Pancreas (tissue), 10 donors: ENCODE results near the gene RRAGD. TPM values are rescaled to one million over a fixed set of nuclear protein-coding genes. Genes with fewer than 3 reads are reported as not detected.
A peak's percentile ranks its signal among the peaks of the same experiment; 100 is the strongest.

Source experiments
- ATAC-seq, 4 donors: fragments of 200-7000 bp; cut with Tn5 transposase; one replicate each; pipeline versions ENCODE4 v1.8.0 to v1.9.1; 2020; ENCODE audit warnings: mild to moderate bottlenecking in 4 of 4, moderate library complexity in 4 of 4
- DNase-seq, 6 donors: peaks; one replicate each; pipeline ENCODE4 v3.0.0-alpha.2; 2020
- FAIRE-seq: peaks from 2 replicates; lab custom pipeline; 2012; peaks lifted over from hg19 to GRCh38; lab: Jason Lieb, UNC
- H3K27ac ChIP-seq, 4 donors: fragments of 200-600 bp; sonication (generic); 1 replicate in 3 of 4; 2 replicates in 1 of 4; pipeline versions ENCODE4 v1.5.0 to v1.8.0; 2020
- H3K27me3 ChIP-seq, 4 donors: fragments of 200-600 bp; one replicate each; pipeline ENCODE4 v1.8.0; 2021
- H3K36me3 ChIP-seq, 3 donors: fragments of 200-600 bp; sonication (generic) in 1 of 3; one replicate each; pipeline versions ENCODE4 v1.5.0 to v1.8.0; 2020 to 2021
- H3K4me1 ChIP-seq, 3 donors: fragments of 200-600 bp; one replicate each; pipeline ENCODE4 v1.8.0; 2021
- H3K4me3 ChIP-seq, 4 donors: fragments of 200-600 bp; sonication (generic) in 2 of 4; one replicate each; pipeline versions ENCODE4 v1.5.0 to v1.8.0; 2020 to 2021
- H3K9me3 ChIP-seq, 4 donors: fragments of 200-600 bp; one replicate each; pipeline ENCODE4 v1.8.0; 2021
- WGBS, 2 donors: extraction: QIAGEN DNeasy Blood & Tissue Kit; methylation state at CpG; one replicate each; pipeline ENCODE4 v1.1.7; 2013; 5-methylcytosine and 5-hydroxymethylcytosine counted together
- intact Hi-C, 3 donors: fragments of 100-400 bp; cut with DNase I; formaldehyde crosslinking; loops; one replicate each; pipeline versions ENCODE4 v1.11.1 to v1.14.2; 2022
- polyA plus RNA-seq, 2 donors: library from polyadenylated mRNA; stranded (reverse); fragments of 200-250 nt; gene quantifications; one replicate each; pipeline ENCODE4 v1.2.3, GENCODE V29; 2013
- total RNA-seq, 6 donors: library from RNA; stranded (reverse); fragmentation: NEBNext Ultra II Directional in 4 of 6; extraction: Animal tissue kit (Norgen Biotek cat#: 25700) in 4 of 6; gene quantifications; one replicate each; pipeline versions ENCODE4 v1.2.1 to v1.2.4, GENCODE V29; 2021 to 2023
- TF ChIP-seq, protein P1 (sequence below), 4 donors: fragments of 200-600 bp; sonication (generic) in 3 of 4; IDR thresholded peaks; one replicate each; pipeline versions ENCODE4 v1.5.0 to v1.8.0; 2021; ENCODE audit warnings: antibody characterized with exemption in 4 of 4
- donor health status: healthy with polysubstance abuse.
- donor health status: DM: no; HTN: no; CAD: no; lungs with moderate emphysema.
- donor health status: DM: no; HTN: no; CAD: no.
- donor health status: control.
- donor health status: control.
- donor health status: Bipolar disorder and iron deficiency.
- donor health status: DM: yes; HTN: yes; CAD: no.
- donor health status: DM: no; HTN: no; CAD: no.
- donor health status: DM: no; HTN: no; CAD: no.
- donor health status: DM: yes; HTN: yes; CAD: no.

RRAGD gene
- total and polyA plus RNA-seq, 8 donors, result 2.8 to 15.4 (median 10.2) TPM

DNA sequence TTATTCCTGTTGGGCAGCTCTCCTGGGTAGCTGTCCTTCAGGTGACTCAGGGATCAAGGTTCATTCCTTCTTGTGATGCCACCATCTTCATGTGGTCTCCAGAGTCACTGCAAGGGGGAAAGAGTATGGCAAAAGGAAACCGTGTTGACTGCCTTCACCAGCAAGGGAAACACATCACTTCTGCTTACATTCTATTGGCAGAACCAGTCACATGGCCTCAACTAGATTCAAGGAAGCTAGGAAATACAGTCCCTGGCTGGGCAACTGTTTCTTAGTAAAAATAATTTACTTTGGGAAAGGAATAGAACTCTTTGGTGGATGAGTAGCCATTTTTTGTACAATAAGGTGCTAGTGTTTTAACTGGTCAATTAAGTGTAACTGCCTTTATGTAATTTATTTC lies 26.2 kb upstream of the RRAGD start:
- Histone ChIP-seq H3K4me3 (no peak overlapping the region), H3K27me3 (no peaks in the 10 kb centered on the region), H3K4me1 (peaks cover 0 to 2% (median 0%) of the 10 kb centered on the region in 3 donors), H3K9me3 (no peaks in the 10 kb centered on the region), H3K27ac (no peak overlapping the region), H3K36me3 (no peaks in the 10 kb centered on the region)
- intact Hi-C loops, result loop anchor here in 1 of 3 donors (5.0 kb wide), 1 partner anchor 169 kb away; no protein-coding TSS in a partner anchor
- TF ChIP-seq, protein P1, sequence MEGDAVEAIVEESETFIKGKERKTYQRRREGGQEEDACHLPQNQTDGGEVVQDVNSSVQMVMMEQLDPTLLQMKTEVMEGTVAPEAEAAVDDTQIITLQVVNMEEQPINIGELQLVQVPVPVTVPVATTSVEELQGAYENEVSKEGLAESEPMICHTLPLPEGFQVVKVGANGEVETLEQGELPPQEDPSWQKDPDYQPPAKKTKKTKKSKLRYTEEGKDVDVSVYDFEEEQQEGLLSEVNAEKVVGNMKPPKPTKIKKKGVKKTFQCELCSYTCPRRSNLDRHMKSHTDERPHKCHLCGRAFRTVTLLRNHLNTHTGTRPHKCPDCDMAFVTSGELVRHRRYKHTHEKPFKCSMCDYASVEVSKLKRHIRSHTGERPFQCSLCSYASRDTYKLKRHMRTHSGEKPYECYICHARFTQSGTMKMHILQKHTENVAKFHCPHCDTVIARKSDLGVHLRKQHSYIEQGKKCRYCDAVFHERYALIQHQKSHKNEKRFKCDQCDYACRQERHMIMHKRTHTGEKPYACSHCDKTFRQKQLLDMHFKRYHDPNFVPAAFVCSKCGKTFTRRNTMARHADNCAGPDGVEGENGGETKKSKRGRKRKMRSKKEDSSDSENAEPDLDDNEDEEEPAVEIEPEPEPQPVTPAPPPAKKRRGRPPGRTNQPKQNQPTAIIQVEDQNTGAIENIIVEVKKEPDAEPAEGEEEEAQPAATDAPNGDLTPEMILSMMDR (IDR thresholded peaks at IDR 0.05), result no peak
- DNase-seq, result no peak
- no peak for FAIRE-seq
- 81 to 88% methylated on average over 1 of the region's 1 CpG for WGBS, 2 donors
- peak in 1 of 4 donors; percentile 22 for ATAC-seq

GRCh38 chr6:89436226-89436625 lies 24.2 kb upstream of the RRAGD start:
- WGBS, 2 donors, result 56 to 63% methylated on average over 2 of the region's 2 CpGs
- intact Hi-C loops, result loop anchor here in 1 of 3 donors (5.0 kb wide), 1 partner anchor 171 kb away; no protein-coding TSS in a partner anchor

DNA sequence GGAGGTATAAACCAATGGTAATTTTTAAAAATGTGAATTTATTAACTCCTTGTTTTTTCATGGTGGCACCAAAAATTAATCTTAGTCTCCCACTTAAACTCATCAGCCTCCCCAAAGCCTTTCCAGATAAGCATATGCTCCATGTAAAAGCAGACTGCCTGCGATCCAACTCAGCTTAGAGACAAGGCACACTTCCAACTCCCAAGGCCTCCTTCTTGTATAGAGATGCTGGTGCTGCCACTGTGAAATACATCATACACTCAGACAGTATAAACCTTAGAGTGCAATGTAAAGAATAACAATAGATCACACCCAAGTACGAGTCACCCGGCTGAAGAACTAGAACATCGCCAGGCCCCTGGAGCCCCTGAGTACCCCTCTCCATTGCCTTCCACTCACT lies 22.9 kb upstream of the RRAGD start:
- DNase-seq, result no peak
- H3K4me3 ChIP-seq, result no peak overlapping the region
- ATAC-seq, result no peak
- H3K27me3 ChIP-seq, result no peaks in the 10 kb centered on the region
- FAIRE-seq, result no peak
- TF ChIP-seq, protein P1 (IDR thresholded peaks at IDR 0.05), result no peak
- H3K4me1 ChIP-seq, result no peaks in the 10 kb centered on the region
- H3K27ac ChIP-seq, result no peak overlapping the region
- H3K9me3 ChIP-seq, result no peaks in the 10 kb centered on the region
- H3K36me3 ChIP-seq, result no peaks in the 10 kb centered on the region
- intact Hi-C loops, result loop anchor here in 2 of 3 donors (5.0 kb wide), 2 partner anchors 167 to 172 kb away; no protein-coding TSS in a partner anchor
- 91 to 97% methylated on average over 4 of the region's 4 CpGs for WGBS, 2 donors

More at GRCh38 chr6:89436226-89436625, 24.2 kb upstream of the RRAGD start:
- no peak for FAIRE-seq
- H3K36me3 ChIP-seq, result no peaks in the 10 kb centered on the region
- no peaks in the 10 kb centered on the region for H3K4me1 ChIP-seq
- no peak overlapping the region for H3K4me3 ChIP-seq
- no peak for ATAC-seq
- no peak for DNase-seq
- H3K27me3 ChIP-seq, result no peaks in the 10 kb centered on the region
- H3K27ac ChIP-seq, result peak overlapping the region in 2 of 4 donors; percentile 13 to 52
- TF ChIP-seq, protein P1 (IDR thresholded peaks at IDR 0.05), result no peak
- H3K9me3 ChIP-seq, result no peaks in the 10 kb centered on the region

GRCh38 chr6:89434150-89434499 lies 22.1 kb upstream of the RRAGD start:
- Histone ChIP-seq H3K4me3 (peak overlapping the region; percentile 92 to 96 (median 94)), H3K27me3 (no peaks in the 10 kb centered on the region), H3K4me1 (no peaks in the 10 kb centered on the region), H3K9me3 (no peaks in the 10 kb centered on the region), H3K36me3 (no peaks in the 10 kb centered on the region), H3K27ac (peak overlapping the region in 1 of 4 donors; percentile 22)
- ATAC-seq (no peak), FAIRE-seq (no peak), DNase-seq (no peak)
- intact Hi-C loops, result loop anchor here in 1 of 3 donors (5.0 kb wide), 1 partner anchor 168 kb away; no protein-coding TSS in a partner anchor
- TF ChIP-seq, protein P1 (IDR thresholded peaks at IDR 0.05), result no peak
- WGBS, 2 donors, result 74% methylated on average over 3 of the region's 3 CpGs
